ENCODE results near the gene FKBP4.

GRCh38 chr12:2745655-2746054, 49.1 kb upstream of the FKBP4 start:
- TF ChIP-seq CTCF (IDR thresholded peaks at IDR 0.05), result no peak
- no peak for TF ChIP-seq EZH2 (IDR thresholded peaks at IDR 0.05; ENCODE audit: borderline replicate concordance, insufficient read depth, low read depth, low read length, poor library complexity, severe bottlenecking)

Measured in B cell (primary cell).